Stimulated activated CD4-positive, alpha-beta T cell treated with anti-CD3 and anti-CD28 coated beads, Interleukin-4, amount 100 ng/mL, for 24 hours (primary cell): ENCODE measurements around the gene NCKAP1.
"Not testable (repeated sequence)": the region's sequence is repeated elsewhere in the genome, so short reads cannot be mapped to it uniquely, and the experiment has no call there.

Source experiments
- DNase-seq: peaks from one replicate; pipeline ENCODE4 v3.0.0-alpha.2; 2020

Gene NCKAP1

GRCh38 chr2:182904844-182905243 is 133.4 kb downstream of the NCKAP1 start:
- no peak for DNase-seq

GRCh38 chr2:182903566-182903965 is 134.7 kb downstream of the NCKAP1 start:
- DNase-seq: no peak

DNA sequence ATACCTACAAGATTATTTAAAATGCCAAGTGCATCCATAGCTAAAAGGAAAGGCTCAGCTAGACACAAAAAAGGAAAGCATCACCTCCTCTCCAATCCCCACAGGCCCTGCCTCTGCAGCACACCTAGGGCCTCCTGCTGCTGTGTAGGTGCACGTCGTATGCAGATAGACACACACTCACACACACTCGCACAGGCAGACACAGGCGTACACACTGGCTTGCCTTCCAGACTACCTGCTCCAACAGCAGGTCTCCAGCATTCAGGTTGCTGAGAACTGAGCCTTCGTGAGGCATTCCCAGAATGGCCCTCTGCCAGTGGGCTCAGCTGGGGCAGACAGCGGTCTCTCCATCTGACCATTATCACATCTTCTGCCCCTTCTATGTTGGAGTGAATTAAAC is 136.5 kb downstream of the NCKAP1 start:
- no peak for DNase-seq

GRCh38 chr2:182898718-182899117 is 139.5 kb downstream of the NCKAP1 start:
- DNase-seq: no peak

DNA sequence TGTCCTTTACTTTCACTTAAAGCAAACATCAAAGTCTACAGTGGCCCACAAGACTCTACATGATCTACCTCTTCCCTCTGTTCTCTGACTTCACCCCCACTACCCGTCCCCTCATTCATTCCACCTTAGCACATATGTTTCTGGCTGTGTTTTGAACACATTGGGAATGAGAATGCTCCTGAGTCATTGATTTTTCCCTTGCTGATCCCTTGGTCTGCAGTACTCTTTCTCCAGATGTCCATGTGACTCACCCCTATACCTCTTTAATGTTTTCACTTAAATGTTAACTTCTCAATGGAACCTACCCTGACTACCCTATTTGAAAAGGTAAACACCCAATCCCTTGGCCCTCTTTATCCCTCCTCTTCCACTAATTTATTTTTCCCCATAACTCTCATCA is 141.1 kb downstream of the NCKAP1 start:
- no peak for DNase-seq

GRCh38 chr2:182895798-182896197 is 142.5 kb downstream of the NCKAP1 start:
- DNase-seq: no peak

DNA sequence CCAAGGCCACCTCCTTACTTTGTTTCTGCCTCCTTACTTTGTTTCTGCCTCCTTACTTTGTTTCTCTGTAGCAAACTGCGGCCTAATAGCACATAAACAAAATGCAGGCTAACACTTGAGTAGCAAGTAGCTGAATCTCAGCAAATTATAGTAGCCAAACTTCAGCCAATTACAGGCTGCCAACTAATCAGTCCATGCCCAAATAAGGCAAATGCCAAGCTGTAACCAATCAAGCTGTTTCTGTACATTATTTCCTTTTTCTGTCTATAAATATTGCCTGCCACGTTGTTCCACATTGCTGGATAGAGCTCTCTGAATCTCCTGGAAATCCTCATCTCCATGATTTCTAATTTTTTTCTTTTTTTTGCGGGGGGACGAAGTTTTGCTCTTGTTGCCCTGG is 143.1 kb downstream of the NCKAP1 start:
- DNase-seq: no peak

- DNase-seq: no peak
These were observed 144.1 kb downstream of the NCKAP1 start for GRCh38 chr2:182894174-182894573.

DNA sequence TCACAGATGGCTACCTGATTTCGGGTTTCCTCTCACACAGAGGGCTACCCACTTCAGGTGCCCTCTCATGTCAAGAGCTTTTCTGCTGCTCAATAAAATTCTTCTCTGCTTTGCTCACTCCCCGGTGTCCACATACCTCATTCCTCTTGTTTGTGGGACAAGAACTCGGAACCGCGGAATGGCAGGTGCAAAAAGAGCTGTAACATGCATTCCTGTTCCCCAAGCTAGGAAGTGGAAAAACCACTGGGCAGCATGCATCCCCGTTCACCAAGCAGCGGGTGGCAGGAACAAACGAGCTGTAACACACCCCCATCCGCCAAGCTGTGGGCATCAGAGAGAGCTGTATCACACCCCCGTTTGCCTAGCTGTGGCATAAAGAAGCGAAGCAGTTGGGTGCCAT is 144.6 kb downstream of the NCKAP1 start:
- DNase-seq: no peak

DNA sequence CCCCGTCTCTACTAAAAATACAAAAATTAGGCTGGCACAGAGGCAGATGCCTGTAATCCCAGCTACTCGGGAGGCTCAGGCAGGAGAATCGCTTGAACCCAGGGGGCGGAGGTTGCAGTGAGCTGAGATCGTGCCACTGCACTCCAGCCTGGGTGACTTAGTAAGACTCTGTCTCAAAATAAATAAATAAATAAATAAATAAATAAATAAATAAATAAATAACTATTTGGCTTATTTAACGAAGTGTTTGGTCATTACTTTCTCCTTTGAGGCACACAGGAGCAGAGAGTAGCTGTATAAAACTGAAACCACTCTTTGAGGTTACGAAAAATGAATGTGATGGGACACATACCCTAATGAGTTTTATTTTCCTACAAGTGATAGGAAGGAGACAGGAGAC is 145.2 kb downstream of the NCKAP1 start:
- not testable (repeated sequence) for DNase-seq

DNA sequence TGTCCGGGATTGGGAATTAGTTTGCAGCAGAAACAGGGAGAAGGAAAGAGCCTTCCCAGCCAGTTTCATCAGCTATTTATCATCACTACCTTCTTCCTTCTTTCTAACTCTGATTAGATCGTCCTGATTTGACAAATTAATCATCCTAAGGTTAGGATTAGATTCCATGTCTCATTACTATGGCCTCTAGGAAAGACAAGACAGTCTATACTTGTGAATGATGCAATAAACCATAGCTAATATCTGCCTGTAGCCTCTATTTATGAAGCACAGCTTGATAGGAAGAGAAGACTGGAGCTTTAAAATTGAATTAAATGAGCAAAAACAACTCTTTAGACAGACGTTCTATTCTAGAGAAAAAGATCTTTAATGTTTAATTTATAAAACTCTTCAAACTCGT is 146.6 kb downstream of the NCKAP1 start:
- no peak for DNase-seq

GRCh38 chr2:182890773-182891378 is 147.4 kb downstream of the NCKAP1 start:
- DNase-seq: no peak

GRCh38 chr2:182890305-182890704 is 148.0 kb downstream of the NCKAP1 start:
- no peak for DNase-seq

DNA sequence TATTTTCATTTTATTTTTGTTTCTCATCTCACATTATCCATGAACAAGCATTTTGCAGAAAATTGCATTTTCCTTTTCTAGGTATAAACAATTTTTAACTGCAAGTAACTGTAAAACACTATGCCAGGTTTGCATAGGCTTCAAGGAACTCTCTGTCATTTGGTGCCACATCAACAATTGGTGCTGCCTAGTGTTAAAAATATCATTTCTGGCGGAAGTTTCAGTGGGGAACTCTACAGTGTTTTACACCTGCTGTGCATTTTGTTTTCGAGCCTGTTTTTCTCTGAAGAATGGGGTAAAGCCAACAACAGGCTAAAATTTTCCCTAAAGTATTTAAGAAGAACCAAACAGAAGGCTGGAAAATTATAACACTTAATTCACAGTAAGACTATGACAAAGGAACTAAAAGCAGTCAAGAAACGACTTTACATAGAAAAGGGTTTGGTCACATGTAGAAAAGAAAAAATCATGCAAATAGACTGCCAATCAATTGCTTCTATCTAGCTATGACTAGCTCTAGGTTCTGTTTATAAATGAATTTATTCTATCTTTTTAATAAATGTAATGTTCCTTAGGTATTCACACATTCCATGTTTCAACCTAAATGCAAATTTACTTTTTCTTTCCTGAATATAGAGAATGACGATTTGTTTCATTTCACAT is 150.4 kb downstream of the NCKAP1 start:
- no peak for DNase-seq

GRCh38 chr2:182887093-182887492 is 151.2 kb downstream of the NCKAP1 start:
- DNase-seq: no peak

DNA sequence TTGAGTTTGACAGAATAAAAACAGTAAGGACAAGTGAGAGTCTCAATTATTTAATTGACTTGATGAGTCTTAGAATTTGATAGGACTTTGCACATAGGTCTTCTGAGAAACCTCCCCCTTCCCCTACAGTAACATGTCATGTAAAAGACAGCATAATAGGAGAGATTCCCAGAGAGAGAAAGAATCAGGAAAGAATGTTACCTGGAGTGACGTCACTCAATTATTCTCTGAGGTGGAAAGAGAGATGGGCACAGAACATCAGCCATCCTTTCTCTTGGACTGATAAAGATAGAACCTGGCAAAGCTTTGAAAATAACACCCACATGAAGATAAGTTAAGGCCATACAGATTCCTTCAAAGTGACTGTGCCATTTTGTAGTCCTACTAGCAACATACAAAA is 152.5 kb downstream of the NCKAP1 start:
- DNase-seq: no peak

DNA sequence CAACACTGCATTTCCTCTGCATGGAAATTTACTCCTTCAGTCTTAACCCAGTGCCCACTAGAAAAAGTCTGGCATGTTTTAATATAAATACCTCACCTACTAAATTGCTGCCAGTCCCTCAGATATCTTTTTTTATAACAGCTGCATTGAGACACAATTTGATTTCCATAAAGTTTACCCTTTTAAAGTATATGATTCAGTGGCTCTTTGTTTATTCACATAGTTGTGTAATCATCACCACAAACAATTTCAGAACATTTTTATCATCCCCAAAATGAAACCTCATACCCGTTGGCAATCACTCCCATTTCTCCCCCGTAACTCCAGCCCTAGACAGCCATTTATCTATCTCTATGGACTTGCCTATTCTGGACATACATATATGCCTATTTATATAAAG is 154.8 kb downstream of the NCKAP1 start:
- DNase-seq: no peak

GRCh38 chr2:182880100-182880499 is 158.2 kb downstream of the NCKAP1 start:
- not testable (repeated sequence) for DNase-seq

- DNase-seq: not testable (repeated sequence)
These were observed 161.6 kb downstream of the NCKAP1 start for GRCh38 chr2:182876653-182877052.

DNA sequence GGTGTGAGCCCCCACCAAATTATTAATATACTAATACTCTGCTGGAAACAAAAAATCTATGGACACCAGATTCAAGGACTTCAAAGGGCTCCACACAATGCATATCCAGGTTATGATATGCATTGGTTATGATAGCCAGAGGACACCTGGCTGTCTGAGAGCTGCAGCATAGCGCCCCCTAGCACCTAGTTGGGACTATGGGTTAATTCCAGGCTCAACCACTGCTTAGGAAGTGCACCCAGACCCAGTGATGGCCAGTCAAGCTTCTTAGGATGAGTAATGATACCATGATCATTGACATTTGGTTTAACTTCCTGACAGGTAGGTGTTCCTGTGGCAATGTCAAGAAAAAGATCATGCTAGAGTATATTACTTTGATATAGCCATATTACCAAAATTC is 168.0 kb downstream of the NCKAP1 start:
- no peak for DNase-seq

- DNase-seq: no peak
These were observed 170.0 kb downstream of the NCKAP1 start for GRCh38 chr2:182868054-182868796.

- no peak for DNase-seq
These were observed 170.7 kb downstream of the NCKAP1 start for GRCh38 chr2:182867426-182868053.

DNA sequence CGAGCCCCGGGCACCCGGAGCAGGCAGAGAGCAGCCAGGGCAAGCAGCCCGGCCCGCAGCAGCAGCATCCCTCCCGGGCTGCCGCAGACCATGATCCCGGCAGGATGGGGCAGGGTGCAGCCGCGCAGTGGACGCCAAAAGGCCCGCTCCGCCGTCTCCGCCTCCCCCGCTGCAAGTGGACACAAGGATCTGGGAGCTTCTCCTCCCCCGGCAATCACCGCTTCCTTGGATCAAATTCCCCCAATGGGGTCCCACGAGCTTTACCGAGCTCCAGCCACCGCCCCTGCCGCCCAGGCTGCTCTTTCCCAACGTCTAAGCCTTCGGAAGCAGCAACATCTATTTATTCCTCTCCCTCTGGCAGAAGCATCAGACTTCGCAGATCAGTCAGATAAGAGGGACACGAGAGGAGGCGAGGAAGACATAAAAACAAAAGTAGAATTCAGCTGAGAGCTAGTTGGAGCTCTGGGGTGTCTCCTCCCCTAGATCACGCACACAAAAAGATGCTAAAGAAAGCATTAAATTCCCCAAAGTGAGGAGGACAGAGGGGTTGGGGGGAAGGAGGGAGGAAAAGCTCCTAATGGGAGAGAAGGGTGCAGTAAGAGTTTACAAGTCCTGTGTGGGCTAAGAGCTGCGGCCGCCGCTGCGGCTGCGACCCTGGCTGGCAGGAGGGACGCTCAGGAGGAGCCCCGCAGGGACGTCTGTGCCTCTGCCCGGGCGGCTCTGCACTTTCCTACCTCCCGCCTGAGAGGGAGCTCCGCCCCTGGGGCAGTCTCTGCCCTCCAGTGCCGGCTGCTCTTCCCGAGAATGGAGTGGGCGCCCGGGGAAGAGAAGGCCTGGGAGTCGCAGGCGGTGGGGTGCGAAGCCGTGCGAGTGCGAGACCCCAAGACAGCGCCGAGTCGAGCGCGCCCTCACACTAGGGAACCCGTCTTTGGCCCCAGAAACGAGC is 171.5 kb downstream of the NCKAP1 start, which contains the start of gene FRZB:
TSS of gene FRZB (minus strand) at position 177 of the 946 bp plus-strand sequence. CDS start at position 92, 85 bp downstream.
- no peak for DNase-seq
